NCI-H1417 treated with DMSO at 0.1 percent for 48 hours (cell line): ENCODE measurements around the gene ST14.
"Not testable (repeated sequence)": the region's sequence is repeated elsewhere in the genome, so short reads cannot be mapped to it uniquely, and the experiment has no call there.

ENCODE experiments used
- DNase-seq: peaks from one replicate; lab custom pipeline; 2025; lab: John Stamatoyannopoulos, UW

The ST14 gene

DNA sequence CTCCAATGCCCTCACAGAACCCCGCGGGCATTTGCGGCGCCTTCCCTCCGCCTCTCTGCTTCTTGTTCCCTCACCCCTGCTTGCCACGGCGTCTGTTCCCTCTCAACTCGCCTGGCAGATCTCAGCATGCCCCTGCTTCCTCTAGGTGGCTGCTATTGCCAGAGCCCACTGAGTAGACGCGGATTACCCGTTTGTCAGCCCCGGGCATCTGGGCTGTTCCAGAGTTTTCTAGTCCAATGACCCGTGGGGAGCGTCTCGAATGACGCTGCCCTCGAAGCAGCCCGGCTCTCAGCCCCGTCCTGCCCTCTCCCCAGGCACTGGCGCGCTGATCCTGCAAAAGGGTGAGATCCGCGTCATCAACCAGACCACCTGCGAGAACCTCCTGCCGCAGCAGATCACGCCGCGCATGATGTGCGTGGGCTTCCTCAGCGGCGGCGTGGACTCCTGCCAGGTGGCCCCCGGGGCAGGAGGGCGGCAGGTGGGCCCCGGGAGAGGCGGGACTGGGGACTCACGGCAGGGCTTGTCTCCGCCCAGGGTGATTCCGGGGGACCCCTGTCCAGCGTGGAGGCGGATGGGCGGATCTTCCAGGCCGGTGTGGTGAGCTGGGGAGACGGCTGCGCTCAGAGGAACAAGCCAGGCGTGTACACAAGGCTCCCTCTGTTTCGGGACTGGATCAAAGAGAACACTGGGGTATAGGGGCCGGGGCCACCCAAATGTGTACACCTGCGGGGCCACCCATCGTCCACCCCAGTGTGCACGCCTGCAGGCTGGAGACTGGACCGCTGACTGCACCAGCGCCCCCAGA lies 49.7 kb downstream of the ST14 start:
- DNase-seq = no peak

DNA sequence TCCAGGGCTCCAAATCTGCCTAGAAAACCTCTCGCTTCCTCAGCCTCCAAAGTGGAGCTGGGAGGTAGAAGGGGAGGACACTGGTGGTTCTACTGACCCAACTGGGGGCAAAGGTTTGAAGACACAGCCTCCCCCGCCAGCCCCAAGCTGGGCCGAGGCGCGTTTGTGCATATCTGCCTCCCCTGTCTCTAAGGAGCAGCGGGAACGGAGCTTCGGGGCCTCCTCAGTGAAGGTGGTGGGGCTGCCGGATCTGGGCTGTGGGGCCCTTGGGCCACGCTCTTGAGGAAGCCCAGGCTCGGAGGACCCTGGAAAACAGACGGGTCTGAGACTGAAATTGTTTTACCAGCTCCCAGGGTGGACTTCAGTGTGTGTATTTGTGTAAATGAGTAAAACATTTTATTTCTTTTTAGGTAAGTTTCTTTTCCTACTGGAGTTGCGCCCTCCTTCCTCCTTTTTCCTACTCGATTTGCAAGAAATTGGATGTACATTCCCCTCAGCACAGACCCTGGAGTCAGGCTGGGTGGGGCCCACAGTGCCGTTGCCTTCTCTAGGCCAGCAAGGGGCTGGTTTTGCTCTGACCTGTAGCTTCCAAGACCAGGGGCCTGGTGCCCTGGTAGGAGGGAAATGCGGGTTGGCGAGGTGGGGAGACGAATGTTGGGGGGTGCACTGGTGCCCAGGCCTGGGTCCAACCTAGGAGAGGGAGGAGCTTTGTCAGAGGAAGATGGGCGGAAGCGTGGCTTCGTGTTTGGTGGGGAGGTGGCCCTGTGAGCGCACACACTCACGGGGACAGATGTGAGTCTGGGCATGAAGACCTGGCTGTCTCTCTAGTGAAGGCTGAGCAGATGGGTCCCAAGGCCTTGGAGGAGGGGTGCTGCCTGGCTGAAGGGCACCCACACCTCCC lies 50.6 kb downstream of the ST14 start:
- DNase-seq = no peak

DNA sequence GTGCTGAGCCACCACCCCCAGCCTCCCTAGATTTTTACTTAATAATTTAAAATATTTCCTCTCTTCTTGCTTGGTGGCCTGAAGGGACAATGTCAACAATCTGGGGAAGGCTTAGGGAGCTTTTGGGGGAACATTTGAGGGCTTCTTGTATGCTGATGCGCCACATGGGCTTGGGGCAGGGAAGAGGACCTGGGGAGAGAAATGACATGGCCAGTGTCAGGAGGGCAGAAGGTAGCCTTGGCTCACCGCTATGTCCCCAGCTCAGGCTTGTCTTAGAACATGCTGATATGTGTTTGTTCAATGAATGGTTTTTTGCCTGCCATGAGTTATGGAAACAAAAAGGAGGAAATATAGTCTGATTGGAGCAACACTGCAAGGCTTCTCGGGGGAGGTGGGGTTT lies 51.6 kb downstream of the ST14 start:
- DNase-seq = no peak

DNA sequence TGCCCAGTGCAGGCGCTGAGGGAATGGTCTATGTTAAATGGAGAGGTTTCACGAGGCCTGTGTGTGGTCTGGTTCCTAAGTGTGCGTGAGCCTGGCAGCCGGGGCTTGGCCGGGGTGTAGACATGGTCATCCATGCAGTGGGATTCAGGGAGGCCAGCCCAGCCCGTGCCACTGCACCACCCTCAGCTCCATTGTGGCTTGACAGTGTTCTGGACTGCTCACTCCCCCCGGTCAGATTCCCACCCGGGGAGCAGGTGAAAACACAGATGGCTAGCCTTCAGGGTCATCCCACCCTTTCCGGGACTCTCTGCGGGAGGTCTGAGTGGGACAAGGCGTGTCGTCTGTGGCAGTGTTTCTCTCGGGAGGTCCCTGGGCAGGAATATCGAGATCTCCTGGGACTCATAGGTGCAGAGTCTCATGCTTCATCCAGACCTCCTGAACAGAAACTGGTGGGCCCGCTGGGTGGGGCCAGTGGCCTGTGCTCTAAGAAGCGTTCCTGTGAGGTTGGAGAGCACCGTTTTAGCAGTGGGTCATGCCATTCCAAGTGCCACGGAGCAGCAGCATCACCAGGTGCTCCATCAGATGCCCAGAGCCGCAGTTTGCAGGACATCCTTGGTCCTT lies 52.3 kb downstream of the ST14 start:
- no peak for DNase-seq

DNA sequence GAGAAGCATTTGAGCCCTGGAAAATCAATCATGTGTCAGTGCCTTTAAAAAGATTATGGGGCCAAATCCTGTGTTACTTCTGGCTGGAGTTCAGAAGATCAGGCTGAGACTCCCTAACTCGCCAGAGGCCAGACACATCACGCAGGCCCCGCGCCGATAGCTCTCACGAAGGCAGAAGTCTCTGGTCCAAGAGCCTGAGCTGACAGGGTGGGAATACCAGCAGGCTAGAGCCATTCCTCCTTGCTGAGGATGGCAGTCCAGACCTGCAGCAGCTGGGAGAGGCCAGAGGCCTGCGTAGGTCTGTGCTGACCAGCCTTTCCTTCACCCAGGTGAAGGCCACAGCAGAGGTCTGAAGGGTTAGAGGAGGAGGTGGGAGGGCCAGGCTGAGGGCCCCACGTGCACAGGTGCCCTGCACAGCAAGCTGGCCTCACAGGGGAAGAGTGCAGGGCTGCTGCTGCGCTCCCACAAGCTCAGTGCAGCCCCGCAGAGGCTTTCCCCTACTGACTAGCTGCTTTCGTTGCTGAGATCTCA lies 52.9 kb downstream of the ST14 start:
- DNase-seq = no peak

DNA sequence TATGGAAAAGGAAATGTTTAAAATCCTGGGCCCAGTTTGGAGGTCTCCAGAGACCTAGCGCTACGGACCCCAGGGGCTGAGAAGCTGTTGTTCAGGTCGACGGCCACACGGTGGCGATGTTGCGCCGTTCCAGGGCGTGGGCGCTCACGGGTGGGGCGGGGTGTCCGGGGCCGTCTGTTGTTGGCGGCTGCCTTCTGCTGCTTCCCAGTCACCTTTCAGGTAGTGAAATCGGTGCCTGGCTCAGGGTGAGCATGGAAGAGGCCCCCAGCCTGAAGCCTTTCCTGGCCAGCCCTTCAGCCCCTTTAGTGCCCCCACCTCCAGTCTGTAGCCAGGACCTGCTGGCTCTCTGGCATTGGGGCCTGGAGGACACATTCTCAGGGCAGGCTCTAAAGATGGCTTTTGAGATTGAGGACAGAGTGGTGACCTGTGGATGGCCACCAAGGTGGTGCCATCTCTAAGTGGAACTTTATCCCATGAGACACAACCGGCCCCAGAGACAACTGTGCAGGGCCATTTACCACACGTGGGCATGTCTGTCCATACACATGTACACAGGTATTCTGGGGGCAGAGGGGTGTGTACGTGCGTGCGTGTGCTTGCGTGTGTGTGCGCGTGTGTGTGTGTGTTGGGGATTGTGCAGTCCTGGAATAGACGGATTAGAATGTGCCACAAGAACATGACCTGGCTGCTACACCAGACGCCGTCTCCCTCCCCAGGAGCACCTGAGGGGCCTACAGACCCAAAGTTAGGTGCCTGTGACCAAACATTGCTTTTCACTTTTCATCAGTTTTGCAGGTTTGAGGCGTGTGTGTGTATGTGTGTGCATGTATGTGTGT lies 53.8 kb downstream of the ST14 start:
- no peak for DNase-seq

DNA sequence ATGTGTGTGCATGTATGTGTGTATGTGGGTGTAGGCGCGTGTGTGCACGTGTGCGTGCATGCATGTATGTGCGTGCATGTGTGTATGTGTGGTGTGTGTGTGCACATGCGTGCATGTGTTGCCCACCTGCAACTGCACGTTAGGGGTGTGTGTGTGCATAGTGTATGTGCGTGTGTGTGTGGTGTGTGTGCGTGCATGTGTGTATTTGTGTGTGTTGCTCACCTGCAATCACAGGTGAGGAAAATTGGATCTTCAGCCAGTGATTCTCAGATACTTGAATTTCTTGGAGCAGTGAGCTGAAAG lies 54.3 kb downstream of the ST14 start:
- DNase-seq = no peak

DNA sequence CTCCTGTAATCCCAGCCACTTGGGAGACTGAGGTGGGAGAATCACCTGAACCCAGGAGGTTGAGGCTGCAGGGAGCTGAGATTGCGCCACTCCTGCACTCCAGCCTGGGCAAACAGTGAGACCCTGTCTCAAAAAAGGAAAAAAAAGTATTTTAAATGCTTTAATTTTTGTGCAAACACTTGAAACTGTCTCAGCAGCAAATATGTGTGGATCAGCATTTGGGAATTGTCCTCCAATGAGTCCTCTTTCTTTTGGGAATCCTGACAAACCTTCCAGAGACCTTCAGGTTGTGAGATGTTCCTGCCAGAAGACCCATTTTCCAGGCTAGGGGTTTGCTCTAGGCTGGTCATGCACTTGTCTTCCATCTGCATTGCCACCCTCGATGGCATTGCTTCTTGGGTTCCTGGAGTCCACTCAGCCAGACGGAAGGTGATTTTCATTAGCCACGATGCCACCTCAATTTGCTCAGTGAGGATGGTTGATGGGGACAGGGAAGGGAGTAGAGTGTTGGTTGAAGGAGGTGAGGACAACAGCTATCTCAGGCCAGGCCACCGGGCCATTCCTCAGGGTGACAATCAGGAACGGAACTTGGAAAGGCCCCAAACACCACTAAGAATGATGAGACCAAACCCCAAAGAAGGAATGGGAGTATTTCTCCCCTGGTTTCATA lies 55.4 kb downstream of the ST14 start:
- DNase-seq = no peak

DNA sequence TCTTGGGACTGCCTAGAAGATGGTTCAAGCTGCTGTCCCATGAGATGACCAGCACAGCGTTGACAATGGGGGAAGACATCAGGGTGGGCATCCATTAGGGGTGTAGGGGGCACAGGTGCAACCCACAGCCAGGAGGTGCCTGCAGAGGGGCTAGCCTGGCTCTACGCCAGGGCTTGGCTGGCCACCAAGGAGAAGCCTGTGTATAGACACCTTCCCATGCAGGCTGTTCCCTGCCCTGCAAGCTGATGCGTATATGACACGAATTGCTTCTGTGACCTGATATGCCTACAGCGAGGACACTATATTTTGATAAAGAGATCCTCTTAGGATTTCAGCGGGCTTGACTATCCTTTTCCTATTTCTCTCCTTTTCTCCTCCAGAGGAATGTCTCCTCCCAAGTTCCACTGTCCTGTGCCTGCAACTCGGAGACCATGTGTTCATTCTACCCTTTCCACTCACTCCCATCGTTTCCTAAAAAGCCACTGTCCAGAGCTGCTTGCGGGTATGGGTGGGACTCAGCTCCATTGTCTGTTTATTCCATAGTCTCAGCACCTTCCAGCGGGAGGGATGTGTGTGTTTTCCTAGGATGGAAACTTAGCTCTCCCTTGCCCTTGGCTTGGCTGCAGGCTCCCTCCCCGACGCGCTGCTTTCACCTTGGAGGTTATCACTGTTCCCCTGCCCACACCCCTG lies 56.1 kb downstream of the ST14 start:
- no peak for DNase-seq

DNA sequence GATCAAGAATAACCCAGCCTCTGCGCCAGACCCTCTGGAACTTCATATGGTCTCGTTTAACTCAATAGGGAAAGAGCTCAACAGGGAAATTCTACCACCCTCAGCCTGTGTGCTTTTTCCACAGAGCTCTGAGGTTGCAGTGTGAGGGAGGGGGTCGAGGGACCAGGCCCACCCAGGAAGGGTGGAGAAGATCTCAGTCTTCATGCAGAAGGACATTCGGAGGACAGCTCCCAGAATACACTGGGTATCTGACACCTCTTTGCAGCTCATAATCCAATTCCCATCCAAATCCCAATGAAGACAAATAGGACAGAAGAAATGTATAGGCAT lies 56.6 kb downstream of the ST14 start:
- no peak for DNase-seq

DNA sequence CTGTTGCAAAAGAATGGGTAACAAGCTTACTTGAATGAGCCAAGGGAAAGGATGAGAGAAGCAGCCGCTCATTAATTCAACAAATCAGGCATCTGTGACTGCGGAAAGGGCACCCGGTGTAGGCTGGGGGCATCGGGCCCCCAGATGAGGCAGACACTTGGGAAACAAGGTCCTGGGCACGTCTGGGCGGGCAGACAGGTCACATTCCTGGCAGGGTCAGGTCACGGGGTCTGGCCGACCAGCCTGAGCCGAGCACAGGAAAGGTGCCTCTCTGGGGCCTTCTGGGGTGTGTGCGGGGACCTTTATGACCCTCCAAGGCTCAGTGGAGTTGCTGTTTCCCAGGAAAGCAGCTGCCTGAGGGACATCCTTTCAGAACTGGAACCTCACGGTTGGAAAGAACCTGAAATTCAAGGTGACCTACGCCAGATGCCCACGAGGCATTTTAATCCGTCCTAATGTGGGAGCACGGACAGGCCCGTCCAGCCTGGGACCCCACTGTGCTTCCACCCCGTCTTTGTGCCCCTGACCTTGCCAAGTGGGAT lies 57.1 kb downstream of the ST14 start:
- no peak for DNase-seq

DNA sequence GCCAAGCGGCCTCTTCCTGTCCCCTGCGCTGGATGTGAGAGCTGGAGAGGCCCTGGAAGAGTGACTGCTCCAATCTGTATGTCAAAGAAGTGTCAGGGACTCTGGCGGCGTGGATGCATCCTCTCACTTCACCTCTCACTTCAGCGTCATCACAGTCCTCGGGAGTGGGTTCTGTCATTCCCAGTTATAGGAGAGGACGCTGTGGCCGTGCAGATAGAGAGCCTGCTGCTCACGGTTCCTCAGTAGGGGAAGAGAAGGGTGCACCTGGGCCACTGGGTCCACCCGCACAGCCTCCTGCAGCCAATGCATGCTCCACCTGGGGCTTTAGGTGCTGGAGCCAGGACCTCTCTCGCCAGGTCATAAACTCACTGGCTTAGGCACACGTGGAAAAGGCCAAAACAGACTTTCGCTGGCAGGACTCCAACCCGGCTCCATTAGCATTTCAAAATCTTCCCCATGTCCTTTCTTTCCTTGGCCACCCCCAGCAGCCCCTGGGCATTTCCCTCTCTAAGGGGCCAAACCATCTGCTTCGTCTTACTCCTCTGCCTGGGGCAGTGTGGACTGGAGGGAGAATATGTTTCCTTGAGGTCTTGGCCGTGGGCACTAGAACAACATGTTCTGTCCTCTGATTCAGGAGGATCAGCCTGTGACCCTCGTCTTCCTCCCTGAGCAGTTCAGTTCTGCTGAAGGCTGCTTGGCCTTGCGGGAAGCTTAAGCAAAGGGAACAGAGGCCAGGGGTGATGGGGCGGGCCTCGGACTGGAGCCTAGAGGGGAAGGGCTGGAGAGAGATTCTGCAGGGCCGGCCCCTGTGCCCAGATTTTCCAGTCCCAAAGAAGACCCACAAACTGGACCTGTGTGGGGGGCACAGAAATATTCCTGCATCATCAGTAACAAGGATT lies 57.8 kb downstream of the ST14 start:
- no peak for DNase-seq

DNA sequence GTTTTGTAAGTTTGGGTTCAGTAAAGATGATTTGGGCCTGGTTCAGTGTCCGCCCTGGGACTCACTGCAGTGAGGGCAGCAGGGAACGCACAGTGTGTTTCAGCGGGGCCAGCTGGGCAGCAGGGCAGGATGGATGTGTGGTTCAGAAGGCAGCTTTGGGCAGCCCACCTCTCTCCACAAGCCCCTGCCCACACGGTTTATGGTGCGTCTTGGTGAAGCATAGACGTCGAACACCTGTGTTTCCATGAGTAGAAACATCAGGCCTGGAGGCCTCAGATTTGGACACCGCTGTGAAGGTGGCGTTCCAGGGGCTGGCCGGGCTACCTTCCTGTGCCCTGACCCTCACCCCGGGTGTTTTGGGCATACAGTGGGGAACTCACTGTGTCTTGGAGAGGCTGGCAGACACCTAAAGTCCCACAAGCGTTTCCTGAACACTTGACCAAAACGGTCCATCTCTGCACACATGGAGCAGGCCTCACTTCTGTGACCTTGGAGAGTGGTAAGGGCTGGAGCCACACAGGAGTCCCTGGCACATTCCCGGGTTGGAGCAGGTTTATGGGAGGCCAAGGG lies 59.0 kb downstream of the ST14 start:
- DNase-seq = no peak

DNA sequence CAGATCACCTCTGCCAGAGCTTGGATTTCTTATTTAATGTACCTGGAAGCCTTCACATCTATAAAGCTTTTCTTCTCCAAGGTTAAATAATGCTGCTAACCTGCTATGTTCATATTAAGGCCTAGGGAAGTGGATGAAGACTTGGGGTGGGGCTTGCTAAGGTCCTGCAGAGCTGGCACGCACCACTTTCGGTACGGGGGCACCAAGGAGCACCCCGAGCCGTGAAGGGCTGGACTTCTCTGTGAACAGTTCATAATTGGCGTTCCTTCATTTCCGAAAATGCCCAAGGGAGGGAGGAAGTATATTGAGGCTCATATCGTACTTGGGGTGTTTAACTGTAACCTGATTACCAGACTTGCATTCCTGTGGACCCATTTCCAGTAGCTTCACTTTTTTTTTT lies 59.6 kb downstream of the ST14 start:
- no peak for DNase-seq

DNA sequence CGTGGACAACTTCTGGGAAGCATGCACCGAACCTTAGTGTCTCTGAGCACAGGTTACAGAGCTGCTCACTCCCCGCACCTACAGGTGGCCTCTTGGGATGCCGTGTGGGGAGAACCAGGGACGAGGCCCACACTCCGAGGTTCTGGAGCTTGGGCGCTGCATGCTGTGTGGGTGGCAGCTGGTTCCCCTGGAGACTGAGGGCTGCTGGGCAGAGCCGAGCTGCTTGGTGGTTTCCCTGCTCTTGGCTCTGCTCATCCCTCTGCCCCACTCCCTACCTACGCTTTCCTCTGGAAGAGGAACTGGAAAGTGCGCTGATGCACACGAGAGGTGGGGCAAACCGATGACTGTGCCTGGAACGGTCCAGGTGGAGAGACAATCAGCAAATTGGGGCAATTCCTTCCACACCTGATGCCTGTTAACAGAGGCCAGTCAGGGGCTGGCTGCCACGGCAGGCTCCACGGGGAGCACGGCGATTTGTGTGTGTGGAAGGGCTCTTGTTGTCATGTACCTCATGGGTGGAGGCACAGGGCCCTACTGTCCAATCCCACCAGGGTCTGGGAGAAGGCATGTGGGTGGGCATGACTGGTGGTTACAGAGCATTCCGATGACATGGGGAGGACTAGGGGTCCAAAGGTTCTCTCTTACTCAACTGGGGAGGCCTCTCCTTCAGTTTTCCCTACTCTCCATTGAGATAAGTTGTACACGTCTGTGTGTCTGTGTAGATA lies 60.9 kb downstream of the ST14 start:
- no peak for DNase-seq

DNA sequence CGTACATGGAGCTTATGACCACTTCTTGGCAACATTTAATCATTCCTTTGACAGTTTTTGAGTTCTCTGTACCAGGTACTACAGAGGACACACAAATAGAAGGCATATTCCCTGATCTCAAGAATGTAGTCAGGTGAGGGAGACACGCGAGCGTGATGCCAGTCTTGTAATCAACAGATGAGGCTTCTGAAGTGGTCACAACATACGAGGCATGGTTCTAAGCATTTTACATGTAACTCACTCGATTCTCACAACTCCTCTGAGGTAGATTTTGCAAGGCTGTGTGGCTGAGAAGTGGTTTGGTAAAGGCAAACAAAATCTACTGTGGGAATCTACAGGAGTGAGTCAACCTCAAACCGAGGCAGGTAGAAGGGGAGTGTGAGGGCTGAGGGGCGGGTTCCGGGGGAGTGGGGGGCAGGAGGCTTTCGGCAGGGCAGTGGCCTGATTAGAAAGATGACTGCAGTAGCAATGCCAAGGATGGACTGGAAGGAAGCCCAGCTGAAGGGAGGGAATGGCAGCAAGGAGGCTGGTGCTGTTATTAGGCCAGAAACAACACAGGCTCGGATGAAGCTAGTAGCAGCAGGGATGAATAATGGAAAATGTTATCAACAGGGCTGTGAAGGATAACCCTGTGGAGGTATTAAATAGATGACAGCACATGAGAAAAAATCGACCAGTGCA lies 63.8 kb downstream of the ST14 start:
- DNase-seq = no peak

DNA sequence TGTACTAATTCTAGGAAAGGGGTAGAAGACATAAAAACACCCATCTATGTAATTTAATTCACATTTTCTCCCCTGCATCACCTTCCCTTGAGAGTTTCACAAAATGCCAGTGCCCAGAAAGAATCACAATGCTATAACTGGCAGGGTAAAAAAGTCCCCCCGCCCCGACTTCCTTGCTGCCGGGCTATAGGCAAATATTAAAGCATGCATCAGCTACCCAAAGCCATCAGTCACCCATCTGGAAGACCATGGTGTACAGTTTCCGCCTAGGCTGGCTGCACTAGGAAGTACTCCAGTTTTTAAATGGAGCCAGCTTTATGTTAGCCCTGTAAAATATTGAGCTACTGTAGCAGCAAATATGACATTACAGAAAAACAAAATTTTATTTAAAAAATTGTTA lies 67.8 kb downstream of the ST14 start:
- DNase-seq = no peak

DNA sequence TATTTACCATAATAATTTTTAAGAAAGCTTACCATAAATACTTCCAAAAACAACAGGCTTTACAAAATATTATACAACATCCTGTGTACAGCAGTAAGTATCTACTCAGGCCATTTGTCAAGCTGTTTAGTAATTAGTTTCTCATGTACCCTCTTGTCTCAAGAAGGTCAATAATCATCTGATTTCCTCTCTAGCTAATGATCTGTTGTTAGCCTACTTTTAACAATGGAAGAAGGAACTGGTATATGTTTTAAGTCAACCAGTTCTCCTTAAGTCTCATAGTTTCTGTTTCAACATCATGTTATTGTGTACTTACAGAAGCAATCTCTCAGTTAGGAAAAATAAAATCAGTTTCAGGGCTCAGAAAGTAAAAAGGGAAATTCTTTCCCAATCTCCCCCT lies 73.9 kb downstream of the ST14 start:
- not testable (repeated sequence) for DNase-seq
